Astrocyte of the spinal cord (primary cell): ENCODE measurements around the gene ACTA1.

Source experiments
- DNase-seq: peaks from one replicate; pipeline ENCODE4 v3.0.0; 2011; ENCODE audit warnings: low read depth, low spot score
- H3K4me3 ChIP-seq: 2 replicates; pipeline ENCODE4 v1.5.1; 2011; ENCODE audit warnings: low read depth, mild to moderate bottlenecking, low read length, moderate library complexity
- CTCF ChIP-seq: IDR thresholded peaks from 2 replicates; pipeline ENCODE4 v1.5.1; 2012; ENCODE audit warnings: low read depth, mild to moderate bottlenecking, low read length, inconsistent platforms
- in situ Hi-C: cut with HindIII; loops from 2 replicates; pipeline ENCODE4 v1.10.0; 2017; ENCODE audit warnings: low sequenced_read_pairs

Gene ACTA1

GRCh38 chr1:229434641-229435051 lies 752 bp upstream of the ACTA1 start:
- in situ Hi-C loops, result loop anchor here (25.0 kb wide), 1 partner anchor 97 kb away; the partner anchor contains the start of gene CCSAP
- TF ChIP-seq CTCF, result no peak
- DNase-seq, result no peak
- no peak overlapping the region for H3K4me3 ChIP-seq

- no peak overlapping the region for H3K4me3 ChIP-seq
- in situ Hi-C loops, result loop anchor here (25.0 kb wide), 1 partner anchor 96 kb away; the partner anchor contains the start of gene CCSAP
- DNase-seq, result no peak
- no peak for TF ChIP-seq CTCF
These were observed 410 bp downstream of the ACTA1 start for GRCh38 chr1:229433364-229434004.

- in situ Hi-C loops, result loop anchor here (25.0 kb wide), 1 partner anchor 96 kb away; the partner anchor contains the start of gene CCSAP
- no peak for DNase-seq
- H3K4me3 ChIP-seq, result no peak overlapping the region
- no peak for TF ChIP-seq CTCF
These were observed 989 bp downstream of the ACTA1 start for GRCh38 chr1:229432905-229433304.

GRCh38 chr1:229432116-229432461 lies 1.8 kb downstream of the ACTA1 start:
- DNase-seq, result no peak
- no peak overlapping the region for H3K4me3 ChIP-seq
- no peak for TF ChIP-seq CTCF
- in situ Hi-C loops, result loop anchor here (25.0 kb wide), 1 partner anchor 95 kb away; the partner anchor contains the start of gene CCSAP

GRCh38 chr1:229431284-229432115 lies 2.4 kb downstream of the ACTA1 start:
- in situ Hi-C loops, result loop anchor here (25.0 kb wide), 1 partner anchor 94 kb away; the partner anchor contains the start of gene CCSAP
- H3K4me3 ChIP-seq, result no peak overlapping the region
- TF ChIP-seq CTCF, result no peak
- no peak for DNase-seq

- TF ChIP-seq CTCF, result peak; percentile 10
- in situ Hi-C loops, result loop anchor here (25.0 kb wide), 1 partner anchor 94 kb away; the partner anchor contains the start of gene CCSAP
- no peak overlapping the region for H3K4me3 ChIP-seq
- peak; percentile 53 for DNase-seq
These were observed 3.1 kb downstream of the ACTA1 start for GRCh38 chr1:229430761-229431283.
